Activated CD8-positive, alpha-beta memory T cell treated with anti-CD3 and anti-CD28 coated beads for 36 hours (primary cell): Measurements from ENCODE around the gene FGF5. TPM values are rescaled to one million over a fixed set of nuclear protein-coding genes. Genes with fewer than 3 reads are reported as not detected.
"Not testable (repeated sequence)": the region's sequence is repeated elsewhere in the genome, so short reads cannot be mapped to it uniquely, and the experiment has no call there.

ENCODE experiments used
- CTCF ChIA-PET: fragments of 350-600 bp; sonication (Branson Sonifier 250); formaldehyde crosslinking; loops from one replicate; lab custom pipeline; 2021; ENCODE audit warnings: antibody characterized with exemption; lab: Charles Lee
- POLR2A ChIA-PET: fragments of 350-600 bp; sonication (Branson Sonifier 250); formaldehyde crosslinking; loops from one replicate; lab custom pipeline; 2021; ENCODE audit warnings: antibody characterized with exemption; lab: Charles Lee
- total RNA-seq, 2 experiments: library from RNA; stranded (reverse); gene quantifications; one replicate each; pipeline ENCODE4 v1.2.3, GENCODE V29; 2021

The FGF5 gene
- total RNA-seq, 2 experiments from 2014 or later: not detected

GRCh38 chr4:80276931-80277330, 10.5 kb downstream of the FGF5 start:
- ChIA-PET POLR2A (no interaction called here), CTCF (no interaction called here)

- ChIA-PET POLR2A (no interaction called here), CTCF (no interaction called here)
Observed at GRCh38 chr4:80279751-80280150, 13.3 kb downstream of the FGF5 start.

- ChIA-PET POLR2A (no interaction called here), CTCF (no interaction called here)
Observed at GRCh38 chr4:80286451-80286850, 20.0 kb downstream of the FGF5 start.

- POLR2A ChIA-PET, CTCF ChIA-PET: not testable (repeated sequence)
Observed at GRCh38 chr4:80290665-80291064, 24.2 kb downstream of the FGF5 start.

GRCh38 chr4:80294206-80294605, 27.7 kb downstream of the FGF5 start:
- POLR2A ChIA-PET: no interaction called here
- CTCF ChIA-PET: no interaction called here

GRCh38 chr4:80295336-80295735, 28.9 kb downstream of the FGF5 start:
- POLR2A ChIA-PET: no interaction called here
- CTCF ChIA-PET: no interaction called here

- POLR2A ChIA-PET: no interaction called here
- CTCF ChIA-PET: no interaction called here
Observed at GRCh38 chr4:80295826-80296225, 29.4 kb downstream of the FGF5 start.

- ChIA-PET POLR2A (no interaction called here), CTCF (no interaction called here)
Observed at GRCh38 chr4:80301884-80302283, 35.4 kb downstream of the FGF5 start.

GRCh38 chr4:80302616-80303223, 36.3 kb downstream of the FGF5 start:
- ChIA-PET POLR2A (no interaction called here), CTCF (no interaction called here)

GRCh38 chr4:80305466-80305865, 39.0 kb downstream of the FGF5 start:
- ChIA-PET POLR2A (no interaction called here), CTCF (no interaction called here)

GRCh38 chr4:80306260-80306659, 39.8 kb downstream of the FGF5 start:
- CTCF ChIA-PET: no interaction called here
- POLR2A ChIA-PET: no interaction called here

- CTCF ChIA-PET: no interaction called here
- POLR2A ChIA-PET: no interaction called here
Observed at GRCh38 chr4:80307183-80307735, 40.8 kb downstream of the FGF5 start.

- CTCF ChIA-PET: no interaction called here
Observed at GRCh38 chr4:80307774-80308465, 41.5 kb downstream of the FGF5 start.

GRCh38 chr4:80308466-80308822, 42.0 kb downstream of the FGF5 start:
- CTCF ChIA-PET: no interaction called here
- POLR2A ChIA-PET: no interaction called here

More at GRCh38 chr4:80307774-80308465, 41.5 kb downstream of the FGF5 start:
- POLR2A ChIA-PET: no interaction called here

- CTCF ChIA-PET: no interaction called here
- POLR2A ChIA-PET: no interaction called here
Observed at GRCh38 chr4:80309294-80310004, 43.0 kb downstream of the FGF5 start.

- POLR2A ChIA-PET: no interaction called here
- CTCF ChIA-PET: no interaction called here
Observed at GRCh38 chr4:80311130-80311529, 44.7 kb downstream of the FGF5 start.

GRCh38 chr4:80312124-80312523, 45.7 kb downstream of the FGF5 start:
- ChIA-PET CTCF (no interaction called here), POLR2A (no interaction called here)

- CTCF ChIA-PET: no interaction called here
- POLR2A ChIA-PET: no interaction called here
Observed at GRCh38 chr4:80313627-80314026, 47.2 kb downstream of the FGF5 start.

- POLR2A ChIA-PET, CTCF ChIA-PET: not testable (repeated sequence)
Observed at GRCh38 chr4:80315848-80316247, 49.4 kb downstream of the FGF5 start.

GRCh38 chr4:80321341-80321740, 54.9 kb downstream of the FGF5 start:
- POLR2A ChIA-PET: no interaction called here

GRCh38 chr4:80321776-80322175, 55.3 kb downstream of the FGF5 start:
- ChIA-PET POLR2A (no interaction called here), CTCF (no interaction called here)

More at GRCh38 chr4:80321341-80321740, 54.9 kb downstream of the FGF5 start:
- CTCF ChIA-PET: no interaction called here
